Gastroesophageal sphincter (tissue), 4 donors: Measurements from ENCODE around the gene ATP10D. TPM values are rescaled to one million over a fixed set of nuclear protein-coding genes. Genes with fewer than 3 reads are reported as not detected.
A peak's percentile ranks its signal among the peaks of the same experiment; 100 is the strongest.

ENCODE experiments used
- ATAC-seq: fragments of 150-250 bp; one replicate; pipeline ENCODE4 v1.9.1; 2016; ENCODE audit warnings: mild to moderate bottlenecking, moderate library complexity
- H3K27ac ChIP-seq, 4 donors: fragments of 200-600 bp; sonication (generic) in 3 of 4; 1 replicate in 3 of 4; 2 replicates in 1 of 4; pipeline ENCODE4 v1.5.1; 2016 to 2019
- H3K27me3 ChIP-seq: fragments of 200-600 bp; sonication (generic); one replicate; pipeline ENCODE4 v1.5.1; 2019
- H3K36me3 ChIP-seq, 2 donors: fragments of 200-600 bp; sonication (generic); one replicate each; pipeline ENCODE4 v1.5.1; 2019; ENCODE audit warnings: control low read depth in 1 of 2
- H3K4me1 ChIP-seq, 3 donors: fragments of 200-600 bp; sonication (generic); 1 replicate in 2 of 3; 2 replicates in 1 of 3; pipeline ENCODE4 v1.5.1; 2016 to 2019; ENCODE audit warnings: control low read depth in 2 of 3
- H3K4me3 ChIP-seq, 2 donors: fragments of 200-600 bp; sonication (generic); one replicate each; pipeline ENCODE4 v1.5.1; 2019; ENCODE audit warnings: mild to moderate bottlenecking in 1 of 2, moderate library complexity in 1 of 2
- H3K9me3 ChIP-seq, 3 donors: fragments of 200-600 bp; sonication (generic); one replicate each; pipeline ENCODE4 v1.5.1; 2017 to 2019; ENCODE audit warnings: control low read depth in 2 of 3
- EP300 ChIP-seq: sonication (generic); formaldehyde crosslinking; IDR thresholded peaks from one replicate; pipeline ENCODE4 v1.6.1; 2017; ENCODE audit warnings: antibody characterized with exemption, mild to moderate bottlenecking
- POLR2A ChIP-seq, 2 donors: fragments of 450-650 bp; IDR thresholded peaks; one replicate each; pipeline ENCODE4 v1.6.1; 2017; ENCODE audit warnings: antibody characterized with exemption in 2 of 2, mild to moderate bottlenecking in 2 of 2, moderate library complexity in 1 of 2
- POLR2AphosphoS5 ChIP-seq: sonication (generic); formaldehyde crosslinking; IDR thresholded peaks from one replicate; pipeline ENCODE4 v1.6.1; 2017; ENCODE audit warnings: antibody characterized with exemption
- WGBS, 2 donors: methylation state at CpG; one replicate each; pipeline ENCODE4 v1.1.5; 2018; ENCODE audit warnings: low coverage in 1 of 2; 5-methylcytosine and 5-hydroxymethylcytosine counted together
- total RNA-seq, 4 donors: library from RNA; depleted of rRNA; stranded (reverse); fragments of >200 nt; gene quantifications; one replicate each; pipeline ENCODE4 v1.1.0, GENCODE V29; 2016
- TF ChIP-seq, protein P1 (sequence below), 4 experiments: fragments of 200-600 bp in 2 of 4; fragments of 450-650 bp in 2 of 4; sonication (generic) in 1 of 4; IDR thresholded peaks; one replicate each; pipeline ENCODE4 v1.5.1; 2017 to 2019; ENCODE audit warnings: antibody characterized with exemption in 4 of 4, mild to moderate bottlenecking in 2 of 4, moderate library complexity in 2 of 4

The ATP10D gene
- total RNA-seq, 4 donors from 2014 or later, result 18.2 to 30.2 (median 21.4) TPM

DNA sequence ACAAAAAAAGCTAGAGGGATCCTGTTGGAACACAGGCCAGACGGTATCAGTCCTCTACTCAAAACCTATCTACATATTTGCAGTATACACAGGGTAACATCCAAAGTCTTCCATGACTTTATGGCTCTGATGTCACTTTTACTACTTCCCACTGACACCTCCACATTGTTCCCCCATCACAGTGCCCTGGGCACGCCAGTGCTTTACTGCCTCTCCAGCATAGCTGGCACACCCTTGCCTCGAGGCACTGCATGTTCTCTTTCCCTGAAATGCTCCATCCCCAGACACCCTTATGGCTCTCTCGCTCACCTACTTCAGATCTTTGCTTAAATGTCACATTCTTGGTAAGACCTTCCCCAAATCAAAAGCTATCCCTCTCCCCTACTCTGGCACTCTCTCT, 6.3 kb upstream of the ATP10D start:
- H3K9me3 ChIP-seq, result no peaks in the 10 kb centered on the region
- TF ChIP-seq, protein P1, sequence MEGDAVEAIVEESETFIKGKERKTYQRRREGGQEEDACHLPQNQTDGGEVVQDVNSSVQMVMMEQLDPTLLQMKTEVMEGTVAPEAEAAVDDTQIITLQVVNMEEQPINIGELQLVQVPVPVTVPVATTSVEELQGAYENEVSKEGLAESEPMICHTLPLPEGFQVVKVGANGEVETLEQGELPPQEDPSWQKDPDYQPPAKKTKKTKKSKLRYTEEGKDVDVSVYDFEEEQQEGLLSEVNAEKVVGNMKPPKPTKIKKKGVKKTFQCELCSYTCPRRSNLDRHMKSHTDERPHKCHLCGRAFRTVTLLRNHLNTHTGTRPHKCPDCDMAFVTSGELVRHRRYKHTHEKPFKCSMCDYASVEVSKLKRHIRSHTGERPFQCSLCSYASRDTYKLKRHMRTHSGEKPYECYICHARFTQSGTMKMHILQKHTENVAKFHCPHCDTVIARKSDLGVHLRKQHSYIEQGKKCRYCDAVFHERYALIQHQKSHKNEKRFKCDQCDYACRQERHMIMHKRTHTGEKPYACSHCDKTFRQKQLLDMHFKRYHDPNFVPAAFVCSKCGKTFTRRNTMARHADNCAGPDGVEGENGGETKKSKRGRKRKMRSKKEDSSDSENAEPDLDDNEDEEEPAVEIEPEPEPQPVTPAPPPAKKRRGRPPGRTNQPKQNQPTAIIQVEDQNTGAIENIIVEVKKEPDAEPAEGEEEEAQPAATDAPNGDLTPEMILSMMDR (IDR thresholded peaks at IDR 0.05), result no peak
- TF ChIP-seq EP300 (no peak), POLR2AphosphoS5 (no peak), POLR2A (IDR thresholded peaks at IDR 0.05) (no peak)
- no peak overlapping the region for H3K4me3 ChIP-seq
- ATAC-seq, result no peak
- WGBS, 2 donors, result 75 to 83% methylated on average over 4 of the region's 4 CpGs
- H3K27ac ChIP-seq, result no peak overlapping the region
- H3K27me3 ChIP-seq, result no peaks in the 10 kb centered on the region
- H3K36me3 ChIP-seq, result no peaks in the 10 kb centered on the region
- H3K4me1 ChIP-seq, result peaks cover 0 to under 1% (median 0%) of the 10 kb centered on the region in 3 donors

DNA sequence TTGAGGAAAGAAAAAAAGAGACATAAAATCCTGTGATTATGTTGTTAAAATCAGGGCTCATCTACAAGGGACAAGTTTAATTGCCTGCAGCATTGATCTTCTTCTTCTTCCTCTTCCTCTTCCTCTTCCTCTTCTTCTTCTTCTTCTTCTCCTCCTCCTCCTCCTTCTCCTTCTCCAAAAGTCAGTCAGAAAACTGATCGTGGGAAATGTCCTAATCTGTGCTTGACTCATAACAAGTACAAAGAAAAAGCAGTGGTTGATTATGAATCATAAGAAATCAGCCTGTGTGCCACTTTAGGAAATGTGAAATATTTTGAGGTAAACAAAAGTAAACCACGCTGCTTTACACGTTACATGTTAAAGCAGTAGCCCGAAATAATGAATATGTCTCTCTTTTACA, 2.7 kb upstream of the ATP10D start:
- Histone ChIP-seq H3K27me3 (no peaks in the 10 kb centered on the region), H3K4me1 (peaks cover 0 to 20% (median under 1%) of the 10 kb centered on the region in 3 donors), H3K4me3 (no peak overlapping the region), H3K36me3 (no peaks in the 10 kb centered on the region), H3K27ac (no peak overlapping the region), H3K9me3 (no peaks in the 10 kb centered on the region)
- WGBS, 2 donors, result 77 to 81% methylated on average over 4 of the region's 4 CpGs
- TF ChIP-seq, protein P1 (IDR thresholded peaks at IDR 0.05), result no peak
- no peak for TF ChIP-seq EP300
- TF ChIP-seq POLR2AphosphoS5, result no peak
- no peak for TF ChIP-seq POLR2A (IDR thresholded peaks at IDR 0.05)
- no peak for ATAC-seq

DNA sequence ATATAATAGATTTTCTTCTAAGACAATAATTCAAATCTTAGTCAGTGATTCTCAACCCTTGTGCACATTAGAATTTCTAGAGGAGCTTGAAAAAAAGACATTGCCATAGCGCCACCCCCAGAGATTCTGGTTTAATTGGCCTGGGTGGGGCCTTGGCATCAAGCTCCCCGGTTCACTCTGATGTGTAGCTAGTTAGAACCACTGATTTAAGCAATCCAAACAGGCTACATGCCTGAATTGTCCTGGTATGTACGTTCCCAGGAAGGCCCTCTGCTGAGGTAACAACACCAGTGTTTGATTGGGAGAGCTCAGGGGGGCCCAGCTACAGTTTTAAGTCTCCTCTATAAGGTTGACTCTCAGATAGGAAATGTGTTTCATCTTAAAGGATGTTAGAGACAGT, 1.3 kb upstream of the ATP10D start:
- Histone ChIP-seq H3K27ac (peak overlapping the region; percentile 20 to 91 (median 90)), H3K9me3 (no peaks in the 10 kb centered on the region), H3K27me3 (no peaks in the 10 kb centered on the region), H3K4me3 (no peak overlapping the region), H3K4me1 (peaks cover 0 to 27% (median 4%) of the 10 kb centered on the region in 3 donors), H3K36me3 (no peaks in the 10 kb centered on the region)
- 70 to 100% methylated on average over 1 to 3 of the region's 3 CpGs for WGBS, 2 donors
- TF ChIP-seq, protein P1 (IDR thresholded peaks at IDR 0.05), result no peak
- TF ChIP-seq POLR2A (IDR thresholded peaks at IDR 0.05) (no peak), EP300 (no peak), POLR2AphosphoS5 (no peak)
- ATAC-seq, result no peak

DNA sequence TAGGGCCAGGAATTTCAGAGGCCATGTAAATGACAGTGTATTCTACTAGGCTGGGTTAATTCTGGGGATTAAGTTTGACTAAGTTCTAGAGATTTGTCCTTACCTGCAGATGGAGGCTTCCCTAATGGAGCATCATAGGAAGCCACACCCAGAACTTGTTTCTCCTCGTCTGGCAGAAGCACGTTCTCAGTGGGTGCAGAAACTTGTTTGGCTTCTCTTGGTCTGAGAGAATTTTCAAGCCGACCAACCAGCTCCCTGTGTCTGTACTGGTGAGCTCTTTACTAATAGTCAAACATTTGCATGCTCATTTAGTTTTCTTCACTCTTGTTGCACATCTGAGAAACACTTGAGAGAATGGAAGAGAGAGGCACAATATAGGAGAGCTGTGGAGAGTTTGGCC, 907 bp upstream of the ATP10D start:
- TF ChIP-seq POLR2A (IDR thresholded peaks at IDR 0.05), result no peak
- TF ChIP-seq POLR2AphosphoS5, result no peak
- no peak for TF ChIP-seq EP300
- TF ChIP-seq, protein P1 (IDR thresholded peaks at IDR 0.05), result no peak
- no peaks in the 10 kb centered on the region for H3K27me3 ChIP-seq
- no peak overlapping the region for H3K4me3 ChIP-seq
- peaks cover 0 to 29% (median 4%) of the 10 kb centered on the region in 3 donors for H3K4me1 ChIP-seq
- no peak for ATAC-seq
- H3K36me3 ChIP-seq, result no peaks in the 10 kb centered on the region
- WGBS, 2 donors, result 75 to 78% methylated on average over 1 to 3 of the region's 3 CpGs
- no peaks in the 10 kb centered on the region for H3K9me3 ChIP-seq
- H3K27ac ChIP-seq, result peak overlapping the region; percentile 73 to 91 (median 90)

DNA sequence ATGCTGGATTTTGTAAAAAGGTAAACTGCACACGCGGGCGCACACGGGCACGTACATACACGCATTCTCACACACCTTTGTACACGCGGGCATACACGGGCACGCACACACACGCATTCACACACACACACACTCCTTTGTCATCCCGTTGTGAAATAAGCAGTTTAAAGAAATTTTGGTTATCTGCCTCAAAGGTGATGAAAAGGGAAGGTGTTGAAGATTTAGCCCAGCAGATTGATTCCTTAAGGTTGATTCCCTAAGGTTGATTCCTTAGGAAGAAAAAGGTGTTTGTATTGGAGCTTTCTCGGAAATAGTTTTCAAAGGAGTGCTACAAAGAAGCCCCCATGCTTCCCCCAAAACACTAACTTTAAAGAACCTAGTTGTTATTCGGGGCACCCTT, 693 bp downstream of the ATP10D start:
- H3K27me3 ChIP-seq, result no peaks in the 10 kb centered on the region
- no peak for ATAC-seq

More for the DNA sequence above, 693 bp downstream of the ATP10D start:
- Histone ChIP-seq H3K9me3 (no peaks in the 10 kb centered on the region), H3K27ac (peak overlapping the region; percentile 73 to 91 (median 90)), H3K4me3 (peak overlapping the region; percentile 46 to 68), H3K4me1 (peaks cover 0 to 43% (median 4%) of the 10 kb centered on the region in 3 donors), H3K36me3 (no peaks in the 10 kb centered on the region)
- TF ChIP-seq POLR2A (IDR thresholded peaks at IDR 0.05) (no peak), POLR2AphosphoS5 (no peak)
- 0% methylated on average over 7 to 14 of the region's 14 CpGs for WGBS, 2 donors
